HepG2 (cell line): ENCODE data around the gene PPP4R1. TPM values are rescaled to one million over a fixed set of nuclear protein-coding genes. Genes with fewer than 3 reads are reported as not detected.

Experiments
- ATAC-seq: fragments of 200-7000 bp; cut with Tn5 transposase; 3 replicates; pipeline ENCODE4 v1.9.1; 2020; ENCODE audit warnings: mild to moderate bottlenecking, moderate library complexity
- BruUV-seq: library from RNA; stranded (reverse); fragments of 400-500 nt; replicated peaks from 2 replicates; lab custom pipeline; 2021; lab: Mats Ljungman, UMichigan
- CTCF ChIA-PET: fragments of 300-600 bp; formaldehyde crosslinking; extraction: SDS; loops from one replicate; lab custom pipeline; 2021; ENCODE audit warnings: low total read pairs, inconsistent platforms, low intra/inter-chr PET ratio; lab: Yijun Ruan, JAX
- POLR2A ChIA-PET: fragments of 350-600 bp; sonication (Branson Sonifier 250); formaldehyde crosslinking; loops from one replicate; lab custom pipeline; 2020; ENCODE audit warnings: antibody characterized with exemption, inconsistent platforms; lab: Yijun Ruan, JAX
- DNase-seq: peaks from one replicate; pipeline ENCODE4 v3.0.0-alpha.2; 2015; ENCODE audit warnings: low spot score
- FAIRE-seq: peaks from 3 replicates; lab custom pipeline; 2011; peaks lifted over from hg19 to GRCh38; lab: Jason Lieb, UNC
- H2AFZ ChIP-seq: one replicate; pipeline ENCODE4 v1.6.1; 2011; ENCODE audit warnings: low read length, inconsistent platforms
- H3K27ac ChIP-seq: fragments of 300-600 bp; 3 replicates; pipeline ENCODE4 v1.8.0; 2011; ENCODE audit warnings: mixed run types, mild to moderate bottlenecking, mixed read lengths, low read length, inconsistent platforms; ENCODE audit not compliant: insufficient read depth; ENCODE audit errors: extremely low read length
- H3K27me3 ChIP-seq, 2 experiments: fragments of 200-600 bp in 1 of 2; 2 replicates in 1 of 2; 3 replicates in 1 of 2; pipeline versions ENCODE4 v1.6.0 to v1.8.0; 2011; ENCODE audit warnings: low read length in 2 of 2, mild to moderate bottlenecking in 2 of 2, moderate library complexity in 2 of 2, inconsistent platforms in 1 of 2; ENCODE audit not compliant: insufficient read depth in 2 of 2, control insufficient read depth in 1 of 2
- H3K36me3 ChIP-seq, 2 experiments: fragments of 200-600 bp in 1 of 2; replicated peaks in 1 of 2; 2 replicates in 1 of 2; 3 replicates in 1 of 2; pipeline versions ENCODE4 v1.5.1 to v1.8.0; 2011; ENCODE audit warnings: low read length in 2 of 2, inconsistent platforms in 1 of 2; ENCODE audit not compliant: insufficient read depth in 2 of 2, control insufficient read depth in 1 of 2
- H3K4me1 ChIP-seq: 2 replicates; pipeline ENCODE4 v1.5.1; 2012; ENCODE audit warnings: low read length, inconsistent platforms; ENCODE audit not compliant: insufficient read depth
- H3K4me2 ChIP-seq: 2 replicates; pipeline ENCODE4 v1.6.0; 2011; ENCODE audit warnings: low read depth, low read length, inconsistent platforms
- H3K4me3 ChIP-seq, 3 experiments: fragments of 200-600 bp in 1 of 3; sonication (generic), shearing (Covaris generic) in 1 of 3; replicated peaks in 1 of 3; 2 replicates each; pipeline ENCODE4 v1.5.1; 2011 to 2016; ENCODE audit warnings: low read length in 3 of 3, inconsistent platforms in 2 of 3, low read depth in 2 of 3, mild to moderate bottlenecking in 2 of 3, control low read depth in 1 of 3, mixed read lengths in 1 of 3; ENCODE audit not compliant: insufficient read depth in 1 of 3
- H3K79me2 ChIP-seq: one replicate; pipeline ENCODE4 v1.6.1; 2011; ENCODE audit warnings: low read length, inconsistent platforms; ENCODE audit not compliant: insufficient read depth
- H3K9ac ChIP-seq: 2 replicates; pipeline ENCODE4 v1.6.0; 2011; ENCODE audit warnings: mild to moderate bottlenecking, low read depth, low read length, inconsistent platforms; ENCODE audit not compliant: insufficient read depth
- H3K9me3 ChIP-seq: 2 replicates; pipeline ENCODE4 v1.5.1; 2012; ENCODE audit warnings: mild to moderate bottlenecking, low read length
- H4K20me1 ChIP-seq: 2 replicates; pipeline ENCODE4 v1.6.0; 2011; ENCODE audit warnings: inconsistent platforms, mild to moderate bottlenecking, low read length, moderate library complexity; ENCODE audit not compliant: insufficient read depth
- CEBPG ChIP-seq: IDR thresholded peaks from 2 replicates; pipeline ENCODE4 v1.6.1; 2016
- GLI4 ChIP-seq: sonication (generic); formaldehyde crosslinking; IDR thresholded peaks from 2 replicates; pipeline ENCODE4 v1.5.1; 2020; ENCODE audit warnings: missing genetic modification reagents, mild to moderate bottlenecking, moderate library complexity, borderline replicate concordance
- MAFF ChIP-seq: IDR thresholded peaks from 2 replicates; pipeline ENCODE4 v1.6.1; 2011; ENCODE audit warnings: low read depth, low read length, improper control_type of control experiment
- MAFK ChIP-seq, 2 experiments: IDR thresholded peaks in 1 of 2; conservative IDR thresholded peaks in 1 of 2; 2 replicates each; pipeline ENCODE4 v1.6.1; 2011; ENCODE audit warnings: improper control_type of control experiment in 2 of 2, low read length in 2 of 2
- NCOR1 ChIP-seq: fragments of 200-600 bp; sonication (generic); IDR thresholded peaks from 2 replicates; pipeline ENCODE4 v1.7.0; 2017; ENCODE audit warnings: antibody characterized with exemption, low read length, borderline replicate concordance
- POLR2A ChIP-seq, 2 experiments: IDR thresholded peaks; 2 replicates each; pipeline ENCODE4 v1.6.1; 2011; ENCODE audit warnings: low read depth in 2 of 2, low read length in 2 of 2, mild to moderate bottlenecking in 1 of 2, moderate library complexity in 1 of 2; ENCODE audit not compliant: insufficient read depth in 1 of 2
- TCF7 ChIP-seq: sonication (generic); IDR thresholded peaks from 2 replicates; pipeline ENCODE4 v1.6.1; 2016; ENCODE audit warnings: antibody characterized with exemption, low read depth
- ZFP41 ChIP-seq: sonication (generic); formaldehyde crosslinking; IDR thresholded peaks from 2 replicates; pipeline ENCODE4 v1.4.0; 2020; ENCODE audit warnings: mild to moderate bottlenecking, missing genetic modification reagents, borderline replicate concordance
- ZNF235 ChIP-seq: sonication (generic); formaldehyde crosslinking; IDR thresholded peaks from 2 replicates; pipeline ENCODE4 v1.8.1; 2023; ENCODE audit warnings: mild to moderate bottlenecking, missing genetic modification reagents, borderline replicate concordance
- ZNF773 ChIP-seq: sonication (generic); formaldehyde crosslinking; IDR thresholded peaks from 2 replicates; pipeline ENCODE4 v1.4.0; 2020; ENCODE audit warnings: missing genetic modification reagents, borderline replicate concordance
- ZSCAN29 ChIP-seq: sonication (generic); formaldehyde crosslinking; conservative IDR thresholded peaks from 2 replicates; pipeline ENCODE4 v1.4.0; 2020; ENCODE audit warnings: mild to moderate bottlenecking, missing genetic modification reagents
- WGBS: methylation state at CpG from one replicate; pipeline ENCODE4 v1.1.6; 2017; ENCODE audit warnings: low lambda C conversion rate; 5-methylcytosine and 5-hydroxymethylcytosine counted together
- in situ Hi-C: cut with HindIII; loops from 2 replicates; pipeline ENCODE4 v1.10.0; 2017; ENCODE audit warnings: low pct_unique_long_range_greater_than_20kb; ENCODE audit not compliant: extremely low pct_ligation_motif_present
- intact Hi-C: fragments of 100-400 bp; cut with micrococcal nuclease; formaldehyde crosslinking; loops from one replicate; pipeline ENCODE4 v1.10.0; 2022; ENCODE audit not compliant: unreplicated experiment
- polyA plus RNA-seq, 8 experiments: library from polyadenylated mRNA; depleted of rRNA in 3 of 8; stranded (reverse) in 7 of 8; unstranded in 1 of 8; fragments of >200 nt; fragmentation: Illumina TruSeq in 4 of 8; extraction: Trizol in 4 of 8; gene quantifications; 2 replicates each; pipeline versions ENCODE4 v1.2.1 to v1.2.3, GENCODE V29; 2011 to 2016; ENCODE audit warnings: low read depth in 4 of 8, missing spikeins in 1 of 8, mixed read lengths in 1 of 8; ENCODE audit not compliant: insufficient read depth in 1 of 8
- total RNA-seq, 5 experiments: library from RNA; depleted of rRNA; stranded (reverse); fragments of >200 nt; fragmentation: Illumina TruSeq; extraction: Trizol; gene quantifications; 2 replicates each; pipeline ENCODE4 v1.2.3, GENCODE V29; 2016; ENCODE audit warnings: low read depth in 1 of 5
- TF ChIP-seq, protein P1 (sequence below): IDR thresholded peaks from 2 replicates; pipeline ENCODE4 v1.6.1; 2016; ENCODE audit warnings: missing genetic modification reagents, missing compliant biosample characterization
- TF ChIP-seq, protein P2 (sequence below): IDR thresholded peaks from 2 replicates; pipeline ENCODE4 v1.4.0; 2020; ENCODE audit warnings: mild to moderate bottlenecking, missing genetic modification reagents

PPP4R1 gene
- total and polyA plus RNA-seq, 2 of the 13 experiments (the other 11 are each of a cell fraction or from before 2014, with no cell fraction given) = 66.5 to 72.4 TPM

DNA sequence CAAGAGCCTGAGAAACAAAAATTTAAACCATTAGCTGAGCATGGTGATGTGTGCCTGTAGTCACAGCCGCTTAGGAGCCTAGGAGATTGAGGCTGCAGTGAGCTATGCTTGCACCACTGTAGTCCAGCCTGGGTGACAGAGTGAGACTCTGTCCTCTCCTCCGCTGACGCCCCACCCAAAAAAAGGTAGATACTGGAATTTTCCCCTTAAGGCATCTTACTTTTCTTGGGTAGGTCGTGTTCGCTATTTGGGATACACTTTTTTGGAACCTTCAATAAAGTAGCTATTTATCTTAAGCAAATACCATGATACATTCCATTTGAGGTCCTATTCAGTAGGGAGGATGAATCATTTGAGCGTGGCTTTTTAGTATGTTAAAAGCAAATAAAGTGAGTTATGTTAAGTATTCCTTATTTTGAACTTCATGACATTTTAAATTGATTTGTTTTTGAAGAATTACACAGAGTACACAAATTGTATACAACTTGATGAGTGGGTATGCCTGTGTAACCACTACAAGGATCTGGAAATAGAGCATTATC is 100.3 kb downstream of the PPP4R1 start (continued):
- peak; percentile 23; the same call in 1 of the 2 replicates for TF ChIP-seq TCF7
- no peak for TF ChIP-seq NCOR1
- TF ChIP-seq, protein P1, sequence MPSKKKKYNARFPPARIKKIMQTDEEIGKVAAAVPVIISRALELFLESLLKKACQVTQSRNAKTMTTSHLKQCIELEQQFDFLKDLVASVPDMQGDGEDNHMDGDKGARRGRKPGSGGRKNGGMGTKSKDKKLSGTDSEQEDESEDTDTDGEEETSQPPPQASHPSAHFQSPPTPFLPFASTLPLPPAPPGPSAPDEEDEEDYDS (CRISPR knock-in tag) = no peak
- TF ChIP-seq ZNF235 (CRISPR knock-in tag) = no peak
- no peak for TF ChIP-seq CEBPG (CRISPR knock-in tag)
- no peak for TF ChIP-seq ZFP41
- no peak for TF ChIP-seq ZNF773
- TF ChIP-seq, protein P2, sequence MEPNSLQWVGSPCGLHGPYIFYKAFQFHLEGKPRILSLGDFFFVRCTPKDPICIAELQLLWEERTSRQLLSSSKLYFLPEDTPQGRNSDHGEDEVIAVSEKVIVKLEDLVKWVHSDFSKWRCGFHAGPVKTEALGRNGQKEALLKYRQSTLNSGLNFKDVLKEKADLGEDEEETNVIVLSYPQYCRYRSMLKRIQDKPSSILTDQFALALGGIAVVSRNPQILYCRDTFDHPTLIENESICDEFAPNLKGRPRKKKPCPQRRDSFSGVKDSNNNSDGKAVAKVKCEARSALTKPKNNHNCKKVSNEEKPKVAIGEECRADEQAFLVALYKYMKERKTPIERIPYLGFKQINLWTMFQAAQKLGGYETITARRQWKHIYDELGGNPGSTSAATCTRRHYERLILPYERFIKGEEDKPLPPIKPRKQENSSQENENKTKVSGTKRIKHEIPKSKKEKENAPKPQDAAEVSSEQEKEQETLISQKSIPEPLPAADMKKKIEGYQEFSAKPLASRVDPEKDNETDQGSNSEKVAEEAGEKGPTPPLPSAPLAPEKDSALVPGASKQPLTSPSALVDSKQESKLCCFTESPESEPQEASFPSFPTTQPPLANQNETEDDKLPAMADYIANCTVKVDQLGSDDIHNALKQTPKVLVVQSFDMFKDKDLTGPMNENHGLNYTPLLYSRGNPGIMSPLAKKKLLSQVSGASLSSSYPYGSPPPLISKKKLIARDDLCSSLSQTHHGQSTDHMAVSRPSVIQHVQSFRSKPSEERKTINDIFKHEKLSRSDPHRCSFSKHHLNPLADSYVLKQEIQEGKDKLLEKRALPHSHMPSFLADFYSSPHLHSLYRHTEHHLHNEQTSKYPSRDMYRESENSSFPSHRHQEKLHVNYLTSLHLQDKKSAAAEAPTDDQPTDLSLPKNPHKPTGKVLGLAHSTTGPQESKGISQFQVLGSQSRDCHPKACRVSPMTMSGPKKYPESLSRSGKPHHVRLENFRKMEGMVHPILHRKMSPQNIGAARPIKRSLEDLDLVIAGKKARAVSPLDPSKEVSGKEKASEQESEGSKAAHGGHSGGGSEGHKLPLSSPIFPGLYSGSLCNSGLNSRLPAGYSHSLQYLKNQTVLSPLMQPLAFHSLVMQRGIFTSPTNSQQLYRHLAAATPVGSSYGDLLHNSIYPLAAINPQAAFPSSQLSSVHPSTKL (CRISPR knock-in tag) = peak; percentile 15; the same call in 1 of the 2 replicates
- no peak for TF ChIP-seq POLR2A (IDR thresholded peaks at IDR 0.05; ENCODE audit: insufficient read depth in 1 of 2, low read depth in 2 of 2, low read length in 2 of 2)

DNA sequence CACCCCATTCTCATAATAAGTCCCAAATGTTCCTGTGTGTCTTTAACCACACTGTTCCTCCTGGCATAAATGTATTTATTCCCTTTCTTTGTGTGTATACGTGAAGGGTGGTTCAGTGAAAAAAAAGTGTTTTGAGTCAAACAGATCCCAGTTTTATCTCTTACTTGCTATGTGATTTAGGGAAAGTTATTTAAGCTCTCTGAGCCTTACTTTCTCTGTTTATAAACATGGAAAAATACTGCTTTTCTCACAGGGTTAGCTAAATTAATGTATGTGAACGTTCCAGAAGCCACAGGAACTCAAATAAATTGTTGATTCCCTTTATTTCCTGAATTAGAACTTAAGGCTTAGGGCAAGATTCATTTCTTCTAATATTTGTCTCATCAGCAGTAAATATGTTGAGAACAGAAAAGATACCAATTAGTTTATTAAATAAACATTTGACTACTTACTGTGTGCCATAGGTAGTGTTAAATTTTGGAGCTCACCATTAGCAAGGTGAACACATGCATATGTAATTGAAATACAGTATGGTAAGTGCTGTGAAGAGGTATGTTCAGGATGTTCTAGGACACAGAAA is 105.8 kb downstream of the PPP4R1 start:
- ChIA-PET POLR2A (no interaction called here), CTCF (no interaction called here)
- intact Hi-C loops (no loop called here), in situ Hi-C loops (no loop called here)
- peaks cover 0 to 2% of the 10 kb centered on the region in 2 experiments; a peak in 1 of 5 replicates for H3K36me3 ChIP-seq
- H3K9ac ChIP-seq = no peak overlapping the region
- H3K27ac ChIP-seq = no peak overlapping the region
- no peak for DNase-seq
- peaks cover 29% of the 10 kb centered on the region for H3K79me2 ChIP-seq
- WGBS = 96% methylated on average over 2 of the region's 2 CpGs
- no peak for ATAC-seq
- no peak overlapping the region for H3K4me2 ChIP-seq
- no peaks in the 10 kb centered on the region for H3K27me3 ChIP-seq
- no peak overlapping the region for H2AFZ ChIP-seq
- peak; percentile 70 to 84 for TF ChIP-seq MAFK (conservative IDR thresholded peaks at IDR 0.05 in 1 of 2, IDR thresholded peaks at IDR 0.05 in 1 of 2; ENCODE audit: low read length in 2 of 2)
- TF ChIP-seq ZSCAN29 (CRISPR knock-in tag) = no peak
- no peak for TF ChIP-seq GLI4 (CRISPR knock-in tag)
- TF ChIP-seq MAFF = peak; percentile 79
- H3K4me3 ChIP-seq = no peak overlapping the region
- FAIRE-seq = no peak
- H3K4me1 ChIP-seq = peaks cover 9% of the 10 kb centered on the region
- H3K9me3 ChIP-seq = peaks cover 1% of the 10 kb centered on the region; the same call in 1 of the 2 replicates
- H4K20me1 ChIP-seq = 0 out of 2 replicates have a peak, but pooled peaks cover 3% of the 10 kb centered on the region
- BruUV-seq = no TSS peak
